Activated CD4-positive, alpha-beta T cell treated with anti-CD3 and anti-CD28 coated beads for 4 hours (primary cell): ENCODE results near the gene TP53TG5.

ENCODE experiments used
- DNase-seq, 2 donors: peaks; one replicate each; pipeline ENCODE4 v3.0.0-alpha.2; 2020

Gene TP53TG5

DNA sequence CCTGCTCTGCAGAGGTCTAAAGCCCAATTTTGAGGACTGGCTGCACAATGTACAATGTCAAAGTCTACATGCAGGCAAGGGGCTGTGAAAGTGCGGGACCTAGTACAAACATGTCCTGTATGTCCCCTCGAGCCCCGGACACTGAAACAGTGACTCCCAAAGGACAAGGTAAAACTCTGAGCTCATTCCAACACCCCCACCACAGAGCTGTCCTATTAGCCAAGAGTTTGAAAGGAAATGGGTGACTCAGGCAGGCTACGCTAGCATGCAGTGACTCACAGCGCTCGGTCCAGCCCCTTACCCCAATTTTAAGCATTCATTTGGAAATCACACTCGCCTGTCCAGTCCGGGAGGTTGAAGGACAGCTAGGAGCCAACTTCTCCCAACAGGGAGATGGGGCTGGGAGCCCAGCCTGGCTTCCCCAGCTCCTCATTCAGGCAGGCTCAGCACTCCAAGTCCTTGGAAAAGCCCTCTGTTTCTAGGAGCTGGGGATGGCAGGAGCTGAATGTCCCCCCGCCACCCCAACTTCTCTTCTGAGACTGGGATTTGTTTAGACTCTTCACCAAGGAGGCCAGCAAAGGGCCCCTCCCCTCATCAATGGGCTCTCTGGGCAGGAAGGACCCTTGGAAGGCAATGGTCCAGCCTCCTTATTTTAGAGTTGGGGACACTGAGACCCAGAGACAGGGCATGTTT, 33.8 kb downstream of the TP53TG5 start:
- DNase-seq: peak in 1 of 2 donors; percentile 12

DNA sequence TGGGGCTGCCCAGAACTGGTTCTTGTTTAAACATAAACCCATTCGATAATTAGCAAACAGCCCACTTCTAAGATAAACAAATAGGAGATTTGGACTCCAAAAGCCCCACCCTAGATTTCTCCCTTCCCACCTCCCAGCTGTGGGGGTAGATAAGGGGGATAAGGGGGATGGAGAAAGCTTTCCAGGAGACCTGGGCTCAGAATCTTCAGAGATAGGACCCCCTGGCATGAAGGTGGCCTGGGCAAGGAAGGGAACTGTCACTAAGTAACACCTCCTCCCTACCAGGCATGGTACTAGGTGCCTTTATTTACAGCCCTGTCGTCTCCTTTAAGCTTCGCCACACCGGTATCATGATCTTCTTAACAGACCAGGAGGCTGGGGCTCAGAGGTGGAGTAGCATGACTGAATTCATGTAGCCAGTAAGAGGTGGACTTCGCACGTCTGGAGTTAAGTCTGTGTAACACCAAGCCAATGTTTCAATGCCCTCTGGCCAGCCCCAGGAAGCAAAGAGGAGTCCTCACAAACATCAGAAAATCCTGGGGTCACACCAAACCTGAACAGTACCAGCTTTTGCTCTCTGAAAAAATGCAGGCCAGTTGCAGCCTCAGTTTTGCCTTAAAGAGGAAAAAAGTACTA, 34.5 kb downstream of the TP53TG5 start:
- no peak for DNase-seq

DNA sequence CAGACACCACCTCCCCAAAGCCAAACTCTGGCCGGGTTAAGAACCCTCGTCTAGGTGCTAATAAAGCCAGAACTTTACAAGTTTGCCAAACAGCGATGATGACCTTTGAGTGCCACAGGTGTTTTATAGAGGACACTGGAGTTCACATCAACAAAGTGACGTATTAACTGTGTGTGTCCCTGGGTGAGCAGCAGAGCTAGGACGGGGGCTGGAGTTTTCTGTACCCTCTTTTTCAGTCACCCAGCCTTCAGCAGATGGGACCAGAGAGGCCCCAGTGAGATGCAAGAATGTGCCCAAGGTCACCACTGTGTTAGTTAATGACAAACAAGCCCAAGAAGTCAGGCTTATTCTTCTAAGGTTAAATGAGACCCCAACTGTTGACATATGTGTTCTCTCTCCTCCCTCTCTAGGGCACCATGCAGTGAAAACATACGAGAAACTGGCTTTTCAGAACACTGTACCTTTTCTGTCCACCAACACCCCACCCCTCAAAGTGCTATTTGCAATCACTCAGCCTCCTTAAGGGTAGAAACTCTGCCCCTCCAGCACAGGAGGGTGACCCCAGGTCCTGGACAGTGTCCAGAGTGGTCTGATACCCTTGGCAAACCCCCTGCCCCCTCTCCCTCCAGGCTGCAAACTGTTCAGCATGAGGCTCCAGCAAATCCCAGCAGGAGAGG, 35.1 kb downstream of the TP53TG5 start:
- no peak for DNase-seq

DNA sequence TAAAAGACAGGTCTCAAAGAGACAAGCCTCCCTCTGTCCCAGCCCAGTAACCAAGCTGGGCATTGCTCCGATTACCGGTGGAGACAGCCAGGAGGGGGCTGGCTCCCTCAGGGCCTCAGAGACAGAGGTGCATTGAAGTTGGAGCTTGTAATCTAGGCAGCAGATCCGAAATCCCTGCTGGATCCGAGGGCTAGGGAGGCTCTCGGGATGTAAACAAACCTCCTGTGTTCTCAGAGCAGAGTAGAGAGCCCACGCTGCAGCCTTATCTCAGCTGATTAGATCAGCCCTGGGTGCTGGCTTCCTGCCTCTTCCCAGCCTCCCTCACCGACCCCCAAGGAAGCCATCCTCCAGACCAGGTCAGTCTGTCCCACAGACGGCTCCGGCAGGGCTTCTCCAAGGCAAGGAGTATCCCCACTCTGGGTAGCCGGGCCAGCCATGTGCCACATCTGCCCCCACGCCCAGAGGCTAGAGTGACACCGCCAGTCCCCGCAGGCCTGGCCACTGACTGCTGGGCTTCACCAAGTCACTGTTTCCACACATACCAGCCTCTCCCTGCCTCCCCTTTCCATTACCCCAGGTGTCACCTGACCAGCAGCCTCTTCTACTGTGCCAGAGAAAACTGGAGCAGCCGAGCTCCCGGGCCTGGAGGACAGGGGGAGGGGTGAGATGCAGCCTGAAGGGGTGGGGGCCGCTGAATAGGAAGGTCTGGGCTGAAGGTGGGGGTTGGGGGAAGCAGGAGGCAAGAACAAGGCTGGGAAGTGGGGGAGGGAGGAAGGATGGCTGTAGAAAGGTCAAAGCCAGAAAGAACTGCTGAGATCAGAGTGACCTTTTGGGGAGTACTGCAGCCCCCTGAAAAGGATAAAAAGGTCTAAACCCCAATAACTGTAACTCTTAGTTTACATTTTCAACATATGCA, 35.9 kb downstream of the TP53TG5 start:
- DNase-seq: no peak

DNA sequence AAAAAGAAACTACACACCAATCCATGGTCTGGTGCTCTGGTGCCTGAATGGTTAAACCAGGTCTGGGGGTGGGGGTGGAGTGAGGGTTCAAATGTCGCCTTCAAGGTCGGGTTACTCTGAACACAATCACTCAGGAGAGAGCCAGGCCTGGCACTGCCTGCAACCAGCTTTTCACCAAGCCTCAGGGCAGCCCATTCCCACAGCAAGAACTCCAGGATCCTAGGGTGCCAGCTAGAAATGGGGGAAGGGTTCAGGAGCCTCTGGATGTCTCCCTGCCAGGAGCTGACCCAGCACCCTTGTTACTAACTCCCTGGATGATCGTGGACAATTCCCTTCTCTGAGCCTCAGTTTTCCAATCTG, 36.6 kb downstream of the TP53TG5 start:
- no peak for DNase-seq

DNA sequence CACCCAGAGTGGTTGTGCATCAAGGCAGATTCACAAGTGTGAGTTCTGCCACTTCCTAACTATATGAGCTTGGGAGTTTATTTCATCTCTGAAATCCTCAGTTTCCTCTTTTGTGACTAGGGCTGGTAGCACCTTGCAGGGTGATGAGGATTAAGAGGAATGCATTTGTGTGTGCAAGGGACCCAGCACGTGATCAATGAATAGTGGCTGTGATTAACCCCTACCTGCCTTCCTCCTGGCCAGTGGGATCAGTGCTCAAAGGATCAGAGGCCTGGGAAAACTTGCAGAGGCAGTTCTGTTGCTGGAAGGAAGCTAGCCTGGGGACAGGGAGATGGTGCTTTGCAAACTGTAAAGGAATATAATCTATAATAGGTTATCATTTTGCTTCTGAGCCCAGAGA, 37.2 kb downstream of the TP53TG5 start:
- DNase-seq: no peak

DNA sequence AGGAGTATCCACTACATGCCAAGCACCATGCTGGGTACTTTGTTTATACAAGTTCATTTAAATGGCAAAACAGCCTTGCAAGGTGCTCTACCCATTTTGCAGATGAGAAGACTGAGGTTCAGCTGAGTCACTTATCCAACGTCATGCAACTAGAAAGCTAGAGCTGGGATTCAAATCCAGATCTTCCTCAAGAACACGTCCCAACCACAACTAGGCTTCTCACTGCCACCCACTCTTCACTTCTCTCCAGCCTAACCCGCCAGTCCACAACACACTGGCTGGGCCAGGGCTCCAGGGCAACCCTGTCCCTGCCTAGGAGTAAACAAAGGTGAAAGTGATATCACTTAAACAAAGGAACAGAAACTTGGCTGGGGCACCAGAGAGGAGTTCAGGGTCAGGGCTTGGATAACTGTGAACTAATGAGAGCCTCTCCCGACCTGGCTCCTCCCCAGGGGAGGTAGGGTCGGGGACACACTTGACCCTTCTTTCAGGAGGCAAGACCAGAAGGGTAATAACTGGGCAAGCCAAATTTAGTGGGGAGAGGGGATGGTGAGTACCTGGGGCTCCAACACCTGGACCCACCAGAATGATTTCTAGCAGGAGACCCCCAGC, 37.8 kb downstream of the TP53TG5 start:
- DNase-seq: no peak

DNA sequence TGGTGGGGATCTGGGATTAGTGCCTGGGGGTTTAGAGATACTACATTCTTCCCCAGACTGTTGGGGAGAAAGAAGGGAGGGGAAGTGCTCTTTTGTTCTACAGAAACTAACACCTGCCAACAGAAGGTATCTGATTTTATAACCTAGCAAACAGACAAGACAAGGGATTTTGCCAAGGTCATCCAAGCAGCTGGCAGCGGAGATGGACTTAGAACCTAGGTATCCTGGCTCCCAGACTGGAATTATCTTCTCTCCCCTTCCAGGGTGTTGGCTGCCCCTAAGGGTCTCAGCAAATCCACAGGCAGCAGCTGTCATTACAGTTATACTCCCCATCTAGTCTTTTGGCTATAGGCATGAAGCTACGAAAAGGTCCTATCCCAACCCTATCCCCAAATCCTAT, 38.3 kb downstream of the TP53TG5 start:
- no peak for DNase-seq

DNA sequence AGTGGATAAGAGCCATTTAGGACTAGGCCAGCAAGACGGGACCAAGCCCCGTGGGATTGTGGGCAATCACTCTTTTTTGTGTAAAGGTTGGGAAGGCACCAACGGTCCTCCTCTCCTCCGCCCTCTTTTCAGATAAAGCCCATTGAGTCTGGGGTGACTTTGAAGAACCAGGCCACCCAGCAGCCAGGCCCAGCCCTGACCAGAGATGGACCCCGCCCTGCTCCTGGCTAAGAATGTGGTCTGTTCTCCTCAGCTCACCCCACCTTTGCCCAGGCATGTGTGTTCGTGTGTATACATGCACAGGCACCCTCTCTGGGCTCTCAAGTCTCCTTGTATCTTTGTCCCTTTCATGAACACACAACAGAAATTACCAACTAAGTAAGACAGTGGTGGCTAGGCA, 39.0 kb downstream of the TP53TG5 start:
- DNase-seq: no peak

DNA sequence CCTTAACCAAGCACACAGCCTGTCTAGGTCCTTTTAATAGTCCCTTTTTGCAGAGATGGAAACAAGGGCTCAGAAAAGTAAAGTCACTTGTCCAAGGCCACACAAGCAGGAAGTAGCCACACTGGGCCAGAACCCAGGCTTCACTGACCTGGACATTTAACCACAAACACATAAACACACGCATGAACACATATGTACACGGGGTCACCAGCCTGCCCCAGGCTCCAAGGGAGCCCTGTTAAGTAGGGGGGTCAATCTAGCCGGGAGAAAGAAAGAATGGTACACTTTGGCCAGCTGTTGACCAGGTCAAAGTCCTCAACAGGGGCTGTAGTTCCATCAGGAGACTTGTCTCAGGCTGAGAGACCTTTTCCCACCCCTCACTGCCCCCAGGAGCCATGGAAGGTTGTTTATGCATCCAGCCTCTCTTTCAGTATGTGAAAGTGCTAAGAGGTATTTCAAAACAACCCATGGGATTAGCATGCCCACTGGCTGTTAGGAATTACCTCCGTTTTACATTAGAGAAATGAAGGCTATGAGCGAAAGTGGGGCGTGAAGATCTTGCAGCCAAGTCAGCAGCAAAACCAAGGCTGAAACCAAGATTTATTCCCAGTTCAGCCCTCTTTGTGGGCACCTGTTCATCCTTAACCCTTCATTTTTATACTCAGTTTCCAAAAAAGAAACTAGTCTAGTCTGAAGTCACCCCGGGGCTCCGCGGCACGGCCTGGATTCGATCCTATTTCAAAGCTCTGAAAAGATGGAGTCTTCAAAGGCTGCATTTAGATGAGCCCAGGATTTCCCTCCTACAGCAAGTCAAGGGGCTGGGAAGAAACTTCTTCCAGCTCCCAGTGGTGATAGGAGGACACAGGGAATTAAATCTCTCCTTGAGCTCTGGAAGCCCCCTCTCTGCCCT, 39.7 kb downstream of the TP53TG5 start:
- no peak for DNase-seq

DNA sequence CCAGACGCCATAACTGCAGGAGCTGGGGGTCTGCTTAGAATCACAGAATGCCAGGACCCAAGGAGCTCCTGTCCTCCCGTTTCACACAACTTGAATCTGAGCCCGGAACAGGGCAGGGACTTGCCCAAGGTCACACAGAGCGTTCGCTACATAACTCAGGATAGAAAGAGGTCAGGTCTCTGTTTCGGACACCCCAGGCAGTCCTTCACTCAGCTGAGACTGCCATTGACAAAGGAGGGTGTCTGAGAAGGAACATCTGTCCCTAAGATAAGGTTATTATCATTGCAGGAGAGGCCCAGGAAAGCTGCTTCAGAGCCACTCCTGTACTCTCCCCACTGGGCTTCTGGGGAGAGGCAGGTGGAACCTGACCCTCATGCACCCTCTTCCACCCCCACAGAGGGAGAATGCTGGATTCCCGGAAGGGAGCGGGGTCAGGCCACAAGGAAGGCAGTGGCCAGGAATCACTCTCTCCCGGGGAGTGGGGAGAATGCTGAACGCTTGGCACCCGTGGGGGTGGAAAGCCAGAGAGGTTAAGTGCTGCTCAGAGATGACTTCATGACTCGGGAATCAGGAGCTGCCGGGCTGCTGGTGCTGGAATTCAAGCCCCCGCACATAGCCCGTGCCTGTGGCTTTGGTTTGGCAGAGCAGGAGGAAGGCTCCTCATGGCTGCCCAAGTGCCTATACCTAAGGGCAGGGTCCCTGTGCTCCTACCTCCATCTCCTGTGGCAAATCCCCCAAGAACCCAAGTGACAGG, 40.6 kb downstream of the TP53TG5 start:
- DNase-seq: no peak

DNA sequence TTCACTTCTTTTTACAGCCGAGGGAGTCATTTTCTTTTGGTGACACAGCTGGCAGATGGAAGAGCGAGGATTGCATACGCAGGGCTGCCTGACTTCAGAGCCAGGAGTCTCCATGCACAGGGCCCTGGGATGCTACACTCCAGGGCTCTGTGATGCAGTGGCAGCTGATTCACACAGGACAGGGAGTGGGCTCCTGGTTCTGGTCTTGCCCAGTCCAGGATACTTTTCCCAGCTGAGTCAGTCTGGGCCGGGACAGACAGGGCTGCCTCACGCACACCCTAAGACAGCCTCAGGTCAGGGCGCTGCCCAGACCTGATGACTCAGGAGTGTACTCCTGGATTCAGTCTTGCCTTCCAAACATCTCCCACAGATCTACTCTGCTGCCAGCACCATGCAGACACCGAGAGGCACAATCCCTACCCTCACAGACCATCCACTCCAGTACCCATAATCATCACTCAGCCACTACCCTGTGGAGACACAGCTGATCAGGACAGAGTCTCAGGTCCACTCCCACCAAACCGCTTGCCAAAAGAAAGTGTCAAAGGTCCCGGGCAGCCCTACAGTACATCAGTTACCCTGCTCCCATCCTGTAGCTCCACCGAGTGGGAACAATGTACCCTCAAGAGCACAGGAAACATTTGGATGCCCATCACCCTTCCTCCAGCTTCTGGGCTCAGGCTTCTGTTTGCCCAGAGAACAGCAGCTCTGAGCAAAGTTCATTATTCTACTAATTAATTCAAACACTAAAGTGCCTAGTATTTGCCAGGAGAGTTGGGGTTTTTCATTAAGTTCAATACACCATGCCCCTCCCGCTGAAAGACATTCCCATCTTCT, 41.4 kb downstream of the TP53TG5 start:
- no peak for DNase-seq

DNA sequence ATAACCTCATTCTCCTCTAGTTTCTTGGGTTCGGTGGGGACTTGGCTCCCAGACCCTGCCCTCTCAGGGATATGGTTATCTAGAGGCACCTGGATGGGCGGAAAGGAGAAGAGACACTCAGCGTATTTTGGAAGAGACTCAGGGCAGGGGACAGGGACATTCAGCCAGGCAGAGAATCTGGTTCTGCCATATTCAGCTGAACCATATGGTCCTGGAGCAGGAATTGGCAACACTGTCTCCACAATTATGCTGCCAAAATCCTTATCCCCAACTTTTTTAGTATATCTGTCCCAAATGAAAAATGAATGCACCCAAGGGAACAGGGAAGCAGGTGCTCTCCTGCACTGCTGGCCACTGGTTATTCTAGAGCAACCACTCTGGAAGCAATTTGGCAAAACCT, 47.6 kb downstream of the TP53TG5 start:
- DNase-seq: no peak

DNA sequence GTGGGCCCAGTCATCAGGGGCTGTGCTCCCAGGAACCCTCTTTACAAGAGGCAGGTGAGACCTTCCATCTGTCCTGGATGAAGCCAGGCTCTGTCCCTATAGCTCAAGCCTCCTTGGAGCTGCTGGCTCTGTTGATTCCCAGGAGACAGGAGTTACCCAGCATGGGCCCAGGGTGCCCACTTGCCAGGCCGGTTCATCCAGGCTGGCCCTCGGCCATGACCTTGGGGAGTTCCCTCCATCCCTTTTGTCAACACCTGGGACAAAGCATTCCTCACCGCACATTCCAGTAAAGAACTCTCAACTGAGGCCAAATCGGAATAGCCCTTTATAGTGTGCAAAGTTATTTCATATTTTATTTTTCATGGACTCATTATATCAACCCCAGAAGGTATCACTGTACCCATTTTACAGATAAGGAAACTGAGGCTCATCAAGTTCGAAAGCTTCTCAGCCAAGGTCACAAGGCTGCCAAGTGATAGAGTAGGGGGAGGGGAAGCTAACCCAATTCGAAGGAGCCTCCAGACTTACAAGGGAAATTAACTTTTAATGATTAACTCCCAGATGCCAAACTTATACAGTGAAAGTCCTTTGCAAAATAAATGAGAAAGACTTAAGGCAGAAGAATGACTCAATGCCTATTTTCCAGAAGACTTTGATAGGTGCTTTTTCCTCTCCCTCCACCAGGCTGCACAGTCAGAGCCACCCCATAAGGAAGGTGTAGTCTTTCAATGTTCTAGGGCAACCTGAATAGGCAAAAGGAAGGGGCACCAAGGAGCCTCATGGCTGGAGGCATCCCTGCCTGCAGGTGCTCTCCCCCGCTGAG, 48.4 kb downstream of the TP53TG5 start:
- DNase-seq: no peak

DNA sequence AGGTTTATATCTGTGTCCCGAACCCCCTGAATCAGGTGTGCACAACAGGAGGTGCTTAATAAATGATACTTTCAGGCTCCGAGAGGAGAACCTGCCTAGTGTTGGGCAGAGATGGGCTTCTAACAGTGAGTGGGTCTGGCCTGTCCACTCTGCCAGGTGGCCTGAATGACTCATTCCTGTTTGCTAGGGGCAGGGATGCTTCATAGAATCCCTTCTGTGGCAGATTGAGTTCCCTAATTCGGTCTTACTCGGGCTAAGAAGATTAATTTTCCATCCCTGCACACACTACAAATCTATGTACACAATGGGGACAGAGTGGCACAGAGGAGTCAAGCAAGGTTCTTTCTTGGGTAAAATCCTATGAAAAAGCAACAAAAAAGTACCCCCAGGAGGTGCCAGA, 49.7 kb downstream of the TP53TG5 start:
- no peak for DNase-seq

DNA sequence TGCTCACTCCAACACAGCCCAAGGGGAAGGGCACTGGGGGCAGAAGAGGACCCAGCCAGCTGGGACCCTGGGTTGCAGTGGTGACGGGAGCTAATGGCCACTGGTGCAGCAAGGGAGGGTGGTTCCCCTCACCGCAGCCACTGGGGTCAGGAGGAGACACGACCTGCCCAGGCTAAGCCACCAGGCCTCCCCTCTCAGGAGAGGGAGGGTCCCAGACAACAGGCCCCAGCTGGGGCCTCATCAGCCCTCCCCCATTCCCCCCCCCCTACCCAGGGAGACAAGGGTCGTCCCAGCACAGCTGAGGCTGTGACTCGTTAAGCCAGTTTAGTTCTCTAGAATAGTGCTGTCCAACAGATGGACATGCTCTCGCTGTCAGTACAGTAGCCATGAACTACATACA, 52.8 kb downstream of the TP53TG5 start:
- DNase-seq: no peak

DNA sequence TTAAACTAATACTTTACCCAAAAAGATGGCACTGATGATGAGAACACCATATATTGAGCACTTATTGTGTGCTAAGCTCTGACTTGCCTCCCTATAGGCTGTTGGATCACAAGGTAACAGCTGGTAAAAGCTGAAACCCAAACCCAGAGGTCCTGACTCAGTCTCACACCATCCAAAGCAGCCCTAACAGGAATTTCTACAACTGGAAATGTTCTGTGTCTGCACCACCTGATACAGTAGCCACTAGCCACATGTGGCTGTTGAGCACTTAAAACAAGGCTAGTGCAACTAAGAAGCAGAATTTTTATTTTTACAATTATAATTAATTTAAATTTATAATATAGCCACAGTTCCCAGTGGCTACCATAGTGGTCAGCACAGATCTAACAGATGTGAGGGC, 54.4 kb downstream of the TP53TG5 start:
- DNase-seq: no peak

DNA sequence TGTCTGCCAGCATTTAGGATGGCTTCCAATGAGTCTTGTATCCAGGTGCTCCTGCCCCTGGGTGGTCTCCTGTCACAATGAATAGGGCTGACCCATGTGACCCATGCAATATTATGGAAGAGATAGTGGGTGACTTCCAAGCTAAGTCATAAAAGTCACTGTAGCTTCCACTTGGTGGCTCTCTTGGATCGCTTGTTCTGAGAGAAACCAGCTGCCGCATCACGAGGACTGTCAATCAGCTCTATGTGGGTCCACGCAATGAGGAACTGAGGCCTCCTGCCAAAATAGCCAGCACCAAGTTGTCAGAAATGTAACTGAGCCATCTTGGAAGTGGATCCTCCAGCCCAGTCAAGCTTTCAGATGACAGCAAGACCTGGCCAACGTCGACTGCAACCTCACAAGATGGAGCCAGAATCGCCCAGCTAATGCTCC, 55.2 kb downstream of the TP53TG5 start:
- DNase-seq: no peak
